Left cardiac atrium (tissue), 4 donors: ENCODE measurements around the gene SIAH3. TPM values are rescaled to one million over a fixed set of nuclear protein-coding genes. Genes with fewer than 3 reads are reported as not detected.
A peak's percentile ranks its signal among the peaks of the same experiment; 100 is the strongest.

Experiments
- ATAC-seq, 2 donors: fragments of 200-7000 bp; cut with Tn5 transposase; one replicate each; pipeline ENCODE4 v1.9.1; 2020; ENCODE audit warnings: mild to moderate bottlenecking in 2 of 2, moderate library complexity in 2 of 2
- DNase-seq: peaks from one replicate; pipeline ENCODE4 v3.0.0-alpha.2; 2020
- intact Hi-C, 2 donors: fragments of 100-400 bp; cut with DNase I; formaldehyde crosslinking; loops; one replicate each; pipeline versions ENCODE4 v1.14.1 to v1.15.1; 2022 to 2023
- total RNA-seq, 2 donors: library from RNA; stranded (reverse); fragmentation: NEBNext Ultra II Directional; extraction: Animal tissue kit (Norgen Biotek cat#: 25700); gene quantifications; one replicate each; pipeline ENCODE4 v1.2.1, GENCODE V29; 2021
- donor health status: DM: no; HTN: yes; CAD: no.
- donor health status: DM: no; HTN: yes; CAD: no; lungs with severe emphysema.
- donor health status: DM: yes; HTN: yes; CAD: no.
- donor health status: Dilated cardiomyopathy.

The SIAH3 gene
- total RNA-seq, 2 donors from 2014 or later = not detected

GRCh38 chr13:45828256-45828968 is 23.1 kb downstream of the SIAH3 start:
- no peak for DNase-seq
- ATAC-seq = no peak
- intact Hi-C loops = no loop called here

DNA sequence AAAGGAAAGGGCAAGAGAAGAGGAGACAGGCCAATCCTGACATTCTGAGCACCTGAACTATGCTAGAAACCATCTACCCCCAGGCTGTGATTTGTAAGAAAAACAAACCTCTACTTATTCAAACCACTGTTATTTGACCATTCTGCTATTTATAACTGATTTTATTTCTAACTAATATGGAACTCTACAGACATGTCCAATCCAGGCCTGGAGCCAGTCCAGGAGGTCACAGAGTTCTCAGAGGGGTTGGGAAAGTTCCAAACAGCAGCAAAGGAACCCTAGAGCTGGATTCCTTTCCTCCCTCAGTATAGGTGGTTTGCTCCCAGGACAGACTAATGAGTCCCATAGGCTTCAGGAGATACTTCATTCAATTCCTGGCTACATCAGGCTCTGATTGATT is 24.2 kb downstream of the SIAH3 start:
- intact Hi-C loops = no loop called here
- no peak for DNase-seq

GRCh38 chr13:45826731-45827130 is 24.8 kb downstream of the SIAH3 start:
- intact Hi-C loops = no loop called here

More for the DNA sequence above, 24.2 kb downstream of the SIAH3 start:
- no peak for ATAC-seq

DNA sequence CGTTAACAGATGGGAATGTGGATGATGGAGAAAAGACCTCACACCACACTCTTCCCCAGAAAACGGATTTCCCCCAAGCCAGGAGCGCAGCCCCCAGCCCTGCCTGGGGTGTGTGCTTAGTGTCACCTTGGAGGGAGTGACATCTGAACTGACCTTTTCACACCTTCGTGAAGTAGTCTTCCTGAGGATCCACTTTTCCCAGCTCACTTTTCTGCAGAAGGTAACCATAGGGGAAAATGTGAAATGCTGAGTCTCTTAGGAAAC is 26.2 kb downstream of the SIAH3 start:
- no peak for ATAC-seq
- intact Hi-C loops = no loop called here

More at GRCh38 chr13:45826731-45827130, 24.8 kb downstream of the SIAH3 start:
- ATAC-seq (no peak), DNase-seq (no peak)

DNA sequence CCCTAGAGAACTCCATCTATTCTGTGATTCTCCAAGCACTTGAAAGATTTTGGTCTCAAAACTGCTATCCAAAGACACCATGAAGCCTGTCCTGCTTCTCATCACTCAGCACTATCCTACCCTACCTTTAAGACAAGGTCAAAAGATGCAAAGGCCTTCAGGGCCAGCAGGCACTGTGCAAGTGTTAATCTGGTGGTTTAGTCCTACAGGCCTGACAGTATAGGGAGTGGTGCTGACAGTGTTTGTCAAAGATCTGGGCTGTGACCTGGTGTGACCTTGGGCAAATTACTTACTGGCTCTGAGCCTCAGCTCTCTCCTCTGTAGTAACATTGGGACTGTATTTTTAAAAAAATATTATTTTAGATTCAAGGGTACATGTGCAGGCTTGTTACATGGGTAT is 28.0 kb downstream of the SIAH3 start:
- intact Hi-C loops = no loop called here

More for the DNA sequence above, 26.2 kb downstream of the SIAH3 start:
- no peak for DNase-seq

DNA sequence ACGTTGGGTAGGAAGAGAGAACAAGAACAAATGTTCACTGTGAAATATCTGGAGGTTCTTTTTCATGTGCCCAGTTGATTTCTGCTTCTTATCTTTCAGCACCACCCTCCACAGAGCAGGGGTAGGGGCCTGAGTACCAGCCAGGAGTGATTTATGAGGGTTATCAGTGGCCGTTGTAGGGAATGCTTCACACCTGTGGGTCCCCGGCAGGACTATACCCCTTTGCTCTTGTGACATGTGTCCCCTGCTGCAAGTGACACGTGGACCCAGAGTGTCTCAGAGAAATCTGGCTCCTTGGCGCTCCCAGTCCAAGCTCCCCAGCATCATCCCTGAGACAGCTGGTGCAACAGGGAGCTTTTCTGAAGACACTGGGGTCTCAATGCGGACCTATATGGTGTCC is 29.7 kb downstream of the SIAH3 start:
- ATAC-seq (no peak), DNase-seq (no peak)
- intact Hi-C loops = no loop called here

More for the DNA sequence above, 28.0 kb downstream of the SIAH3 start:
- DNase-seq (no peak), ATAC-seq (peak; percentile 63 to 73)

GRCh38 chr13:45820106-45820838 is 31.3 kb downstream of the SIAH3 start:
- DNase-seq = no peak
- intact Hi-C loops = no loop called here
- ATAC-seq = no peak

- intact Hi-C loops = no loop called here
- DNase-seq = no peak
- no peak for ATAC-seq
Measured at GRCh38 chr13:45817833-45818232, 33.7 kb downstream of the SIAH3 start.

GRCh38 chr13:45816427-45816826 is 35.1 kb downstream of the SIAH3 start:
- intact Hi-C loops = no loop called here
- no peak for DNase-seq
- ATAC-seq = no peak

DNA sequence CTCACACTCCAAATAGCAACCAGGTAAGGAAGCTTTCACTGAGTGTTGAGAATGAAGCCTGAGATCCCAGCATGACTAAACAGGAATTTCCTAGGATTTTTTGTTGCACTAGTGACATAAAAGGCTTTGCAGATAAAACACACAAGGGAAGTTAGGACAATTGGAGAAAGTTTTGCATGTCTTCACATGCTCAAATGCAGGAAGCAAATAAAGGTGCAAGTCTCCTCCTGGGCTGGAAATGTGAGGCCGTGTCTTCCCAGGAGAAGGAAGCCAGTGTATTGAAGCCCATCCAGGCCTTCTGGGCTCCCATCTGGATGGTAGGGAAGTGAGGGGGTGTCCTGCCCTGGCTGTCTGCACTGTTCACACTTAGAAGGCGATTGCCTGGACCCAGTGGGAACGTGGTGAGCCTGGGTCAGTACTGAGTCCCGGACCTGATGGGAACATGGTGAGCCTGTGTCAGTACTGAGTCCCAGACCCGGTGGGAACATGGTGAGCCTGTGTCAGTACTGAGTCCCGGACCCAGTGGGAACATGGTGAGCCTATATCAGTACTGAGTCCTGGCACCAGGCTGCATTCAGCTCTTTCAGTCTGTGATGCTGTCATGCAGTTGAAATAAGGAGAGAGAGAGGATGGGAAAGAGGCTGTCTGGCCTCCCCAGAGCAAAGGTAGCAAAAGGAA is 38.7 kb downstream of the SIAH3 start:
- no peak for ATAC-seq

DNA sequence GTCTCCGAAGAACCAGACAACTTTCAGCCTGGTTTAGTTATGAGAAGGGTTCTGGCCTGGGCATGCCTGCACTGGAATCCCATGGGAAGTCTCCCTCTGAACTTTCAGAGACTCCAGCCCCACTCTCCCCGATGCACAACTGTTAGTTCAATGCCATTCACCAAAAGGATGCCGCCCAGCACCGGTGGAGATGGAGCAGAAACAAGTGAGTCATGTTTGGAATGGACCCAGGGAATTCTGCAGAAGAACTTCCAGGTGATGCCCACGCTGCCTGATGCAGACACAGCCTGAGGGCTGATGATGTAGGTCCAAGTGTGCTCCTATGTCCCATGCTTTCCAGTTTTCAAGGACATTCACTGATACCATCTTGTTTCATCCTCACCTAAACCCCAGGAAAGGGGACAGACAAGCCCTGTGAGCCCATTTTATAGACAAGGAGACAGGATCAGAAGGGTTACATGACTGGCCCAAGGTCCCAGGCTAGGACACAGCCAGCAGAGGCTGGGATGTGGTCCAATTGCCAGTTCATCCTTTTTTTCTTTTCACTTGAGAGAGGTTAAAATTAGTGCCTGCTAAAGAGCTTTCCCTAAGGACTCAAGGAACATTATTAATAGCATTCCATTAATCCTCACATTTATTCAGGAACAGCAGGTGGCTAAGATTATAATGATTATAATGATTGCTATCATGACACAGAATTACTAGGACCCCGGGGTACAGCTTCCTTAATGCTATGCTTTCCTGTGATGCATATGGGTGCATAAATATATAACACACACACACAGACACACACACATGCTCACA is 39.5 kb downstream of the SIAH3 start:
- DNase-seq (no peak), ATAC-seq (peak in 1 of 2 donors; percentile 77)
- intact Hi-C loops = no loop called here

More for the DNA sequence above, 38.7 kb downstream of the SIAH3 start:
- intact Hi-C loops = no loop called here
- DNase-seq = no peak

GRCh38 chr13:45809801-45810394 is 41.7 kb downstream of the SIAH3 start:
- ATAC-seq (no peak), DNase-seq (no peak)
- intact Hi-C loops = loop anchor here in 1 of 2 donors (5.0 to 10.0 kb wide), 2 partner anchors 67 to 315 kb away; no protein-coding TSS in a partner anchor

DNA sequence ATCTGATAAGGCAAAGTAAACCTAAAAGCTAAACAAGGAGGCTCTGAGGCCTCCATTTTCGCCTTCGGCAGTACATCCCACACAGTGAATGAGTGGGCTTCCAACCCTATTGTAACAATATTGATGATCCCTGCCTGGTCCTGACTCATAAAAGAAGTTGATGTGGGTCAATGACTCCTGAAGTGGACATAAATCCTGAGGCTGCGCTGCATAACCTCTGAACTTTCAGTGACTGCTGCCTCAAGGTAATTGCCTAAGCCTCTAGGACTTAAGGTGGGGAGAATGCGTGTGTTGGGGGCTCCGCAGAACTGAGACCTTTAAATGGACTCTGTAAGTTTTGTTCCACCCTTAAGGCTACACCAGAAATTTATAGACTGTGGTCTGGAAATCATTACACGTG is 42.6 kb downstream of the SIAH3 start:
- intact Hi-C loops = loop anchor here in 1 of 2 donors (5.0 to 10.0 kb wide), 2 partner anchors 68 to 316 kb away; no protein-coding TSS in a partner anchor
- no peak for DNase-seq
- no peak for ATAC-seq

GRCh38 chr13:45807520-45808099 is 43.9 kb downstream of the SIAH3 start:
- DNase-seq = no peak
- intact Hi-C loops = loop anchor here in 1 of 2 donors (5.0 to 10.0 kb wide), 2 partner anchors 70 to 317 kb away; no protein-coding TSS in a partner anchor
- peak; percentile 52 to 70 for ATAC-seq

DNA sequence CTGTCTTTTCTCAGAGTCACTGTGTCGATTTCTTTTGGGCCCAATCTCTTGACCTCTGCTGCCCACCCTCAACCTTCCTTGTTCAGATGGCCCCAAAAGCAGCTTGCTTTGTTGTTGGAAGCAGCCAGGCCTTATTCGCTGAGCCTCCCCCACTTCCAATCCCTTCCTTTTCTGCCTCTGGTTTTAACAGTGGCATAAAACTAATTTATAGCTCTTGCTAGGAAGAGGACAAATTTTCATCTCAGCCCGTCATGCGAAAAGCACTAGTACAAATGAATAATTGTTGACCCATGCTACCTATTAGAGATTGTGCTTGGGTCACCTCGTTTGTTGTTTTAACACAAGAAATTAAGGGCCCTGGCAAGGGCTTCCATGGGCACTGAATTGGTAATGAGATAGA is 51.1 kb downstream of the SIAH3 start:
- ATAC-seq (no peak), DNase-seq (no peak)
- intact Hi-C loops = loop anchor here in 1 of 2 donors (10.0 kb wide), 1 partner anchor 324 kb away; no protein-coding TSS in a partner anchor

- DNase-seq = peak; percentile 36
- intact Hi-C loops = loop anchor here in 1 of 2 donors (10.0 kb wide), 1 partner anchor 175 kb away; no protein-coding TSS in a partner anchor
- ATAC-seq = peak; percentile 72 to 83
Measured at GRCh38 chr13:45799451-45799850, 52.1 kb downstream of the SIAH3 start.

GRCh38 chr13:45798851-45799250 is 52.7 kb downstream of the SIAH3 start:
- peak in 1 of 2 donors; percentile 16 for ATAC-seq
- DNase-seq = no peak
- intact Hi-C loops = loop anchor here in 1 of 2 donors (10.0 kb wide), 1 partner anchor 174 kb away; no protein-coding TSS in a partner anchor
